Fibroblast of lung (primary cell): ENCODE measurements around the gene DPH2. TPM values are rescaled to one million over a fixed set of nuclear protein-coding genes. Genes with fewer than 3 reads are reported as not detected.

Source experiments
- DNase-seq, 2 donors: peaks; one replicate each; pipeline versions ENCODE4 v3.0.0 to v3.0.0-alpha.2; 2010; ENCODE audit warnings: low read depth in 2 of 2
- H2AFZ ChIP-seq: 2 replicates; pipeline ENCODE4 v1.5.1; 2012; ENCODE audit warnings: low read length, control low read depth, inconsistent platforms
- H3K27ac ChIP-seq: 2 replicates; pipeline ENCODE4 v1.5.1; 2011; ENCODE audit warnings: low read length, control low read depth; ENCODE audit not compliant: insufficient read depth
- H3K27me3 ChIP-seq: 2 replicates; pipeline ENCODE4 v1.5.1; 2011; ENCODE audit warnings: mild to moderate bottlenecking, low read length; ENCODE audit not compliant: control insufficient read depth, insufficient read depth
- H3K36me3 ChIP-seq: 2 replicates; pipeline ENCODE4 v1.5.1; 2011; ENCODE audit warnings: low read length; ENCODE audit not compliant: control insufficient read depth, insufficient read depth
- H3K4me1 ChIP-seq: 2 replicates; pipeline ENCODE4 v1.5.1; 2011; ENCODE audit warnings: low read length; ENCODE audit not compliant: control insufficient read depth, insufficient read depth; ENCODE audit errors: extremely low read depth
- H3K4me2 ChIP-seq: 2 replicates; pipeline ENCODE4 v1.5.1; 2011; ENCODE audit warnings: low read length, control low read depth; ENCODE audit not compliant: insufficient read depth; ENCODE audit errors: extremely low read depth
- H3K4me3 ChIP-seq, 4 experiments: fragments of 200-600 bp in 1 of 4; sonication (generic) in 1 of 4; replicated peaks in 1 of 4; 2 replicates each; pipeline ENCODE4 v1.5.1; 2011 to 2016; ENCODE audit warnings: low read length in 4 of 4, low read depth in 3 of 4, mild to moderate bottlenecking in 3 of 4, control low read depth in 2 of 4, inconsistent platforms in 1 of 4, mixed read lengths in 1 of 4; ENCODE audit not compliant: insufficient read depth in 1 of 4; ENCODE audit errors: control extremely low read depth in 1 of 4
- H3K79me2 ChIP-seq: 2 replicates; pipeline ENCODE4 v1.5.1; 2012; ENCODE audit warnings: mild to moderate bottlenecking, low read length, inconsistent platforms; ENCODE audit not compliant: control insufficient read depth, insufficient read depth
- H3K9ac ChIP-seq: 2 replicates; pipeline ENCODE4 v1.5.1; 2011; ENCODE audit warnings: mild to moderate bottlenecking, low read length, control low read depth; ENCODE audit not compliant: insufficient read depth
- H3K9me3 ChIP-seq: 2 replicates; pipeline ENCODE4 v1.5.1; 2012; ENCODE audit warnings: low read depth, low read length; ENCODE audit not compliant: control insufficient read depth, insufficient read depth
- H4K20me1 ChIP-seq: 2 replicates; pipeline ENCODE4 v1.5.1; 2011; ENCODE audit warnings: low read length; ENCODE audit not compliant: control insufficient read depth, insufficient read depth; ENCODE audit errors: extremely low read depth
- EZH2 ChIP-seq: IDR thresholded peaks from 2 replicates; pipeline ENCODE4 v1.5.1; 2012; ENCODE audit warnings: low read length, control low read depth, mild to moderate bottlenecking; ENCODE audit errors: missing control alignments
- polyA plus RNA-seq, 2 donors: library from polyadenylated mRNA; depleted of rRNA in 1 of 2; stranded (reverse) in 1 of 2; unstranded in 1 of 2; fragments of >200 nt; gene quantifications; 2 replicates each; pipeline ENCODE4 v1.2.1, GENCODE V29; 2011 to 2012; ENCODE audit warnings: missing spikeins in 1 of 2
- total RNA-seq: library from RNA; depleted of rRNA; stranded (reverse); fragments of >200 nt; gene quantifications from 2 replicates; pipeline ENCODE4 v1.2.1, GENCODE V29; 2014
- TF ChIP-seq, protein P1 (sequence below), 2 donors: IDR thresholded peaks in 1 of 2; conservative IDR thresholded peaks in 1 of 2; 1 replicate in 1 of 2; 2 replicates in 1 of 2; pipeline ENCODE4 v1.5.1; 2011 to 2012; ENCODE audit warnings: low read length in 2 of 2, control low read depth in 1 of 2, inconsistent platforms in 1 of 2, low read depth in 1 of 2, mild to moderate bottlenecking in 1 of 2

DPH2 gene
- total and polyA plus RNA-seq, 2 donors (not counting 1 experiment from before 2014, with no cell fraction given) = 9.1 to 11.2 TPM

DNA sequence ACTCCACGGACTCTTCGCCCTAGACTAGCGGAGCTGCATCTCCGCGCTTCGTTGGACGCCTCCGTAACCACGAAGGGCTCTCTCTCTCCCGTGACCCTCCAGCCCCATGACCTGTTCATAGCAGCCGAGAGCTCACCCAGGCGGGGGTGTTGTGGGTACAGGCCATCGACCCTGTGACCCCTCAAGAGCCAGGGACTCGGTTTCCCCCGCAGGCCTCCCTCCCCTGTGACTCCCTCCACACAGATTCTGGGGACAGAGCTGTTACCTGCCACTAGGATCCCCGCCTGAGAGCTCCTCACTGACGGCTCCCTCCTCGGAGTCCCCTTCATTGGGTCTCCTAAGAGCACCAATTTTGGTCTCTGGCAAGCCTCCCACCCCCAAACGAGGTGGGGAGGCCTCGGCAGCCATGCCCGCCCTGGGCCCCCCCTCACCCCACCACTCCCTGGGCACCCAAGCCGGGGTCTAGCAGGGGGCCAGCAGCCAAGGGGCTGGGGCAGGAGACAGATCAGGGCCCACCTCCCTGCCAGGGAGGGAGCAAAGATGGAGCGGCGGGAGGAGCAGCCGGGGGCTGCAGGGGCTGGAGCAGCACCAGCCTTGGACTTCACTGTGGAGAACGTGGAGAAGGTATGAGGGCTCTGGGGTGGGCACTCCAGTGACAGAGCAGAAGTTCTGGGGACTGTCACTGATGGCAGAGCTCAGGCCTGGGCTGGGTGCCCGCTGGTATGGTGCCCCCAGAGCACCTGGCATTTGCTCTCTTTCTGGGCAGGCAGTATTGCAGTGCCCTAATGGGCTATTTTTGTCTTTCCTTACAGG is 22.5 kb upstream of the DPH2 start:
- TF ChIP-seq, protein P1, sequence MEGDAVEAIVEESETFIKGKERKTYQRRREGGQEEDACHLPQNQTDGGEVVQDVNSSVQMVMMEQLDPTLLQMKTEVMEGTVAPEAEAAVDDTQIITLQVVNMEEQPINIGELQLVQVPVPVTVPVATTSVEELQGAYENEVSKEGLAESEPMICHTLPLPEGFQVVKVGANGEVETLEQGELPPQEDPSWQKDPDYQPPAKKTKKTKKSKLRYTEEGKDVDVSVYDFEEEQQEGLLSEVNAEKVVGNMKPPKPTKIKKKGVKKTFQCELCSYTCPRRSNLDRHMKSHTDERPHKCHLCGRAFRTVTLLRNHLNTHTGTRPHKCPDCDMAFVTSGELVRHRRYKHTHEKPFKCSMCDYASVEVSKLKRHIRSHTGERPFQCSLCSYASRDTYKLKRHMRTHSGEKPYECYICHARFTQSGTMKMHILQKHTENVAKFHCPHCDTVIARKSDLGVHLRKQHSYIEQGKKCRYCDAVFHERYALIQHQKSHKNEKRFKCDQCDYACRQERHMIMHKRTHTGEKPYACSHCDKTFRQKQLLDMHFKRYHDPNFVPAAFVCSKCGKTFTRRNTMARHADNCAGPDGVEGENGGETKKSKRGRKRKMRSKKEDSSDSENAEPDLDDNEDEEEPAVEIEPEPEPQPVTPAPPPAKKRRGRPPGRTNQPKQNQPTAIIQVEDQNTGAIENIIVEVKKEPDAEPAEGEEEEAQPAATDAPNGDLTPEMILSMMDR (conservative IDR thresholded peaks at IDR 0.05 in 1 of 2, IDR thresholded peaks at IDR 0.05 in 1 of 2; ENCODE audit: low read depth in 1 of 2, low read length in 2 of 2) = no peak
- no peak for TF ChIP-seq EZH2
- Histone ChIP-seq H3K4me2 (peak overlapping the region; percentile 95), H3K9ac (peak overlapping the region; percentile 99), H3K36me3 (peaks cover 2% of the 10 kb centered on the region), H2AFZ (peak overlapping the region; percentile 85), H3K4me3 (peak overlapping the region; percentile 56 to 96 (median 79)), H3K27me3 (no peaks in the 10 kb centered on the region), H3K9me3 (no peaks in the 10 kb centered on the region), H3K27ac (peak overlapping the region; percentile 98), H3K4me1 (peaks cover 3% of the 10 kb centered on the region), H3K79me2 (peaks cover 17% of the 10 kb centered on the region), H4K20me1 (no peaks in the 10 kb centered on the region)
- DNase-seq = no peak

DNA sequence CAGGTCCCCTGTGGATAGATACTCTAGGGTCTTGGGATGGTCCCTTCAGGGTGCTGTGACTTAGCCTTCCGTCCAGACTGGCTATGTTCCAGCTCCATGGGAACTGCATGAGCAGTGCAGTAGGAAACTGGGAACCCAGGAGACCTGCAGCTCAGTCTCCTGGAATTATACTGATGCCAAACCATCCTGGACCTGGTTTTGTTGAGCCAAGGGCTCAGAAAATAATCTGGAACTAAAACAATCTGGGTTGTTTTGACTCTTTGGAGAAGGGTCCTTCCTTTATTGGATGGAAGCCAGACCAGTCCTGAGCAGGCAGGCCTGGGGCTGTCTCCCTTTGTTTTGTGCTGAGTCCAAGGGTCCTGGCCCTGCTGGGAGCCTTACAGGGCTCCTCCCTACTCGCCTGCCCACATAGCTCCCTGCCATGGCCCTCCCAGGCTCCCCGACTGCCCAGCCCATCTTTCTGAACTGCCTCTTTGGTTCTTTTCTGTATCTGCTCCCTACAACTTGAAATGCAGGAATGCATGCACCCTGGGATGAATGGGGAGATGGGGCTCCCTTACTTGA is 21.9 kb upstream of the DPH2 start:
- Histone ChIP-seq H3K79me2 (peaks cover 18% of the 10 kb centered on the region), H4K20me1 (no peaks in the 10 kb centered on the region), H3K4me3 (peak overlapping the region; percentile 56 to 96 (median 79)), H3K27ac (no peak overlapping the region), H3K4me2 (peak overlapping the region; percentile 95), H2AFZ (no peak overlapping the region), H3K36me3 (peaks cover 2% of the 10 kb centered on the region), H3K4me1 (peaks cover 3% of the 10 kb centered on the region), H3K9me3 (no peaks in the 10 kb centered on the region), H3K27me3 (no peaks in the 10 kb centered on the region), H3K9ac (peak overlapping the region; percentile 99)
- DNase-seq = no peak
- TF ChIP-seq, protein P1 (conservative IDR thresholded peaks at IDR 0.05 in 1 of 2, IDR thresholded peaks at IDR 0.05 in 1 of 2; ENCODE audit: low read depth in 1 of 2, low read length in 2 of 2) = no peak
- TF ChIP-seq EZH2 = no peak

DNA sequence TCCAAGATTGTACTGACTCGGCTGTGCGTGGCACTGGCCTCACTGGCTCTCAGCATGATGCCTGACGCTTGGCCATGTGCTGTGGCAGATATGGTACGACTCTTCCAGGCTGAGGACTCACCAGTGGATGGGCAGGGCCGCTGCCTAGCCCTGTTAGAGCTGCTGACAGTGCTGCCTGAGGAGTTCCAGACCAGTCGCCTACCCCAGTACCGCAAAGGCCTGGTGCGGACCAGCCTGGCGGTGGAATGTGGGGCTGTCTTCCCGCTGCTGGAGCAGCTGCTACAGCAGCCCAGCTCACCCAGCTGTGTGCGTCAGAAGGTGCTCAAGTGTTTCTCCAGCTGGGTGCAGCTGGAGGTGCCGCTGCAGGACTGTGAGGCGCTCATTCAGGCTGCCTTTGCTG is 20.1 kb upstream of the DPH2 start:
- Histone ChIP-seq H3K79me2 (peaks cover 19% of the 10 kb centered on the region), H4K20me1 (no peaks in the 10 kb centered on the region), H3K36me3 (peaks cover 2% of the 10 kb centered on the region), H3K27ac (no peak overlapping the region), H3K4me3 (no peak overlapping the region), H3K9me3 (no peaks in the 10 kb centered on the region), H3K9ac (no peak overlapping the region), H3K27me3 (no peaks in the 10 kb centered on the region), H3K4me2 (no peak overlapping the region), H3K4me1 (peaks cover 3% of the 10 kb centered on the region), H2AFZ (no peak overlapping the region)
- no peak for DNase-seq
- TF ChIP-seq, protein P1 (conservative IDR thresholded peaks at IDR 0.05 in 1 of 2, IDR thresholded peaks at IDR 0.05 in 1 of 2; ENCODE audit: low read depth in 1 of 2, low read length in 2 of 2) = no peak
- no peak for TF ChIP-seq EZH2
